ENCODE results near the gene RTL5.

- TF ChIP-seq POLR2A (IDR thresholded peaks at IDR 0.05) (no peak), CTCF (IDR thresholded peaks at IDR 0.05) (no peak), POLR2AphosphoS5 (IDR thresholded peaks at IDR 0.05; ENCODE audit: insufficient read depth in 1 of 2, low read depth in 1 of 2) (no peak)
Observed at GRCh38 chrX:72142794-72143608, 11.3 kb upstream of the RTL5 start.
